GM21390 (cell line): ENCODE measurements around the gene ANP32B.
A peak's percentile ranks its signal among the peaks of the same experiment; 100 is the strongest.

Source experiments
- ATAC-seq: cut with Tn5 transposase; IDR thresholded peaks from one replicate; pipeline ENCODE4 v1.9.1; 2021; ENCODE audit not compliant: unreplicated experiment

ANP32B gene

GRCh38 chr9:98021306-98022040 is 38.3 kb downstream of the ANP32B start:
- no peak for ATAC-seq

GRCh38 chr9:98022447-98022846 is 39.3 kb downstream of the ANP32B start:
- ATAC-seq: no peak

- no peak for ATAC-seq
Observed at GRCh38 chr9:98024702-98025101, 41.6 kb downstream of the ANP32B start.

GRCh38 chr9:98031169-98031568 is 48.0 kb downstream of the ANP32B start:
- ATAC-seq: no peak

DNA sequence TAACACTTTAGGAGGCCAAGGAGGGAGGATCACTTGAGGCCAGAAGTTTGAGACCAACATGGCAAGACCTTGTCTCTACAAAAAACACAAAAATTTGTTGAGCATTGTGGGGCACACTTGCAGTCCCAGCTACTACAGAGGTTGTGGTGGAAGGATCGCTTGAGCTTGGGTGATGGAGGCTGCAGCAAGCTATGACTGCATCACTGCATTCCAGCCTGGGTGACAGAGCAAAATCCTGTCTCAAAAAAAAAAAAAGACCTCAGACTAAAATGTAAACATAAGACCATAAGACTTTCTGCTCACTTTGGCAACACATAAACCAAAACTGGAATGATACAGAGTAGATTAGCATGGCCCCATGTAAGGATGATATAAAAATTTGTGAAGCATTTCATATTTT is 48.8 kb downstream of the ANP32B start:
- ATAC-seq: no peak

DNA sequence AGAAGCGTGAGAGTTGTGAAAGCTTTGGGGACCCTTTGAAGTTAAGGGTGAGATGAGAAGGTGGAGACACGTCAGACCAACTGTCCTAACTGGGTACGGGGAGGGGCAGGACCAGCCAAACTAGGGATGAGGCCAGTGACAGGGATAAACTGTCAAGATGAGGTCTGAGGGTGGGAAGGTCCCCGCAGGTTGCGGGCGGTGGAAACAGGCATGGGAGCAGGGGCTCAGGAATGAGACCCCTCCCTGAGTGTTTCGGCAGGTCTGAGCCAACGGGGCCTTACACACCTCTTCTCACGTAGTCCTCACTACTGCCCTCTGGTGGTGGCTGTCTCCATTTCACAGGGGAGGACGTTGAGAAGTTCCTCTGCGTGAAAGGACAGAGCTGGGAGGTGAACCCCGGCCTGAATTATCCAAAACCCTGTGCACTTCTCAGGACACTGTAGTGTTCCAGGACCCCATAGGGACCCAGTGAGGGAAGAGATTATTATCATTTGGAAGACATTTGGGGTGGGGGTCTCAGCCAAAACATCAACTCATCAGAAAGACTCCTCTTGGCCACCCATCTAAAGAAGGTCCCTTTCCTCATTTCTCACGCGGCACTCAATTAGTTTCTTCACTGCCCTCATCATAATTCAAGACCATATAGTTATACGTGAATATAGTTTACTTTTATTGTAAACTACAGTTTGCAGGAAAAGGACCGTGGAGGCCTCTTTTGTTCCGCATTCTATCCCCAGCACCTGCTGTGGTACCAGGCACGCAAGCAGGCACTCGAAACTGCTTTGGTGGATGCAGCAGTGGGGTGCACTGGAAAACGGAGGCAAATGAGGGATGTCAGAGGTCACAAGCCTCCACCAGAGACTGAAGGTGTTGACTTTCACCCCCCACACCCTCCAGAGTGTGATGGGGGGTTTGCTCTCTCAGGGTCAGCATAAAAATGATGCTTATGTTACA is 51.7 kb downstream of the ANP32B start:
- ATAC-seq: peak; percentile 5

DNA sequence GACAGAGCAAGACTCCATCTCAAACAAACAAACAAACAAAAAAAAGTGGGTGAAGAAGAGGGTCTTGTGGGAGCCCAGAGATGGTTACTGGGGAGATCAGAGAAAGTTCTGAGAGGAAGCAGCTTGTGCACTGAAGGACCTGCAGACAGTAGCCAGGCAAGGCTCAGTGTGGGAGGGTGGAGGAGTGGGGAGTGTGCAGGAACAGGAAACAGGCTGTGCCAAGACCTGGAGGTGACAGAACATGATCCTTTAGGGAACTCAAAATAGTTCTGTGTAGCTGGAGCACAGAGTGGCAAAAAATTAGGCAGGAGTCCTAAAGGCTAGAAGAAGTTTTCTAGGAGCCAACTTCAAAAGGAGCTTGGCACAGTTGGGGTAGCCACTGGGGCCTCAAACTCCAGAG is 54.2 kb downstream of the ANP32B start:
- no peak for ATAC-seq

DNA sequence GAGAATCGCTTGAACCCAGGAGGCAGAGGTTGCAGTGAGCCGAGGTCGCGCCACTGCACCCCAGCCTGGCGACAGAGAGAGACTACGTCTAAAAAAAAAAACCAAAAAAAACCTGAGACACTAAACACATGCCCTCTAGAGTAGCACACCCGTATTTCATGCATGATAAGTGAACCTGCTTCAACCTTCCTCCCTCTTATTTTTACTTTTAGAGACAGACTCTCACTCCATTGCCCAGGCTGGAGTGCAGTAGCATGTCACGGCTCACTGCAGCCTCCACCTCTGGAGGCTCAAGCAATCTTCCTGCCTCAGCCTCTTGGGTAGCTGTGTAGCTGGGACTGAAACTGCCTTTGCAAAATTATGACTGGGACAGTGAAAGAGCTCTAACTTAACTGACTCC is 55.8 kb downstream of the ANP32B start:
- ATAC-seq: peak; percentile 39

DNA sequence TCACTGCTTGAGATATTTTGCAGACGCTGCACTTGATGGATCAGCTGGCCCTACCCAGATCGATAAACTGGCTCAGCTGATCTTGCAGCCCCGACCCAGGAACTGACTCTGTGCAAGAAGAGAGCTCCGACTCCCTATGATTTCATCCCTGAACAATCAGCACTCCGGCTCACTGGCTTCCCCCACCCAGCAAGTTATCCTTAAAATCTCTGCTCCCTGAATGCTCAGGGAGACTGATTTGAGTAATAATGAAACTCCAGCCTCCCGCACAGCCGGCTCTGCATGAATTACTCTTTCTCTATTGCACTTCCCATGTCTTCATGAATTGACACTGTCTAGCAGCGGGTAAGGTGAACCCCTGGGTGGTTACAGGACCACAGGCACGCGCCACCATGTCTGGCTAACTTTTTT is 56.5 kb downstream of the ANP32B start:
- no peak for ATAC-seq

DNA sequence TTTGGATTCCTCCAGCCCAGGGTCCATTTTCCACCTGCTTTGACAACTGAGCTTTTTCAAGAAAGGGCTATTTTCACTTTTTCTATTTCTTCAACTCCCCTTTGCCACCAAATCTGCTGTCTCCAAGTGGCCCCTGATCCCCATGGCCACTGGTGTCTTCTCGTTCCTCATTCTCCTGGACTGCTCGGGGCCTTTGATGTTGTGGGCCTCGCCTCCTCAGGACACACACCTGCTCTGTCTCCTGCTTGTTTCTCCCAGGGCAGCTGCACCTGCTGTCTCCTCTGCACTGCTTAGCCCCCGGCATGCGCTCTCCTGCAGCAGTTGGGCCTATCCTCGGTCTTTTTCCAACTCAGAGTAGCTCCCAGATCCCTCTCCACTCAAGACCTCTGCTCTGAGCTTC is 57.1 kb downstream of the ANP32B start:
- ATAC-seq: no peak

GRCh38 chr9:98043915-98044314 is 60.8 kb downstream of the ANP32B start:
- ATAC-seq: no peak

- ATAC-seq: peak; percentile 84
Observed at GRCh38 chr9:98045234-98046179, 62.4 kb downstream of the ANP32B start.

DNA sequence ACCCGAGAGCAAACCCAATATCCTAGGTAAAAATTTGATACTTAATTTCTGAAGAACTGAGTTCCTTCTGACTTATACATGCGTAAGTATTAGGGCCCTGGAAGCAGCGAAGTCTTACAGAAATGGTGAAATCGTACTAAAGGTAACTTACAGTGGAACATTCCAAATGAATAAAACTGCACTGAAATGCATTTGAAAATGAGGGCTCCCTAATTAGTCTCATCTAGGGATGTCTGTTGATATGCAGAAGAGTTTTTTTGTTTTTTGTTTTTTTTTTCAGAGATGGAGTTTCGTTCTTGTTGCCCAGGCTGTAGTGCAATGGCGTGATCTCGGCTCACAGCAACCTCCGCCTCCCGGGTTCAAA is 63.0 kb downstream of the ANP32B start:
- ATAC-seq: no peak

DNA sequence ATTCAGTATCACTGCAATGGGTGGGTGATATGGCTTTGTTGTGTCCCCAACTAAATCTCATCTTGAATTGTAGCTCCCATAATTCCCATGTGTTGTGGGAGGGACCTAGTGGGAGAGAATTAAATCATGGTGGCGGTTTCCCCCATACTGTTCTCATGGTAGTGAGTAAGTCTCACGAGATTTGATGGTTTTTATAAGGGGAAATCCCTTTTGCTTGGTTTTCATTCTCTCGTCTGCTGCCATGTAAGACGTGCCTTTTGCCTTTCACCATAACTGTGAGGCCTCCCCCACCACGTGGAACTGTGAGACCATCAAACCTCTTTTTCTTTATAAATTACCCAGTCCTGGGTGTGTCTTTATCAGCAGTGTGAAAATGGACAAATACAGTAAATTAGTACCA is 63.9 kb downstream of the ANP32B start:
- no peak for ATAC-seq

- ATAC-seq: no peak
Observed at GRCh38 chr9:98049288-98050072, 66.3 kb downstream of the ANP32B start.

DNA sequence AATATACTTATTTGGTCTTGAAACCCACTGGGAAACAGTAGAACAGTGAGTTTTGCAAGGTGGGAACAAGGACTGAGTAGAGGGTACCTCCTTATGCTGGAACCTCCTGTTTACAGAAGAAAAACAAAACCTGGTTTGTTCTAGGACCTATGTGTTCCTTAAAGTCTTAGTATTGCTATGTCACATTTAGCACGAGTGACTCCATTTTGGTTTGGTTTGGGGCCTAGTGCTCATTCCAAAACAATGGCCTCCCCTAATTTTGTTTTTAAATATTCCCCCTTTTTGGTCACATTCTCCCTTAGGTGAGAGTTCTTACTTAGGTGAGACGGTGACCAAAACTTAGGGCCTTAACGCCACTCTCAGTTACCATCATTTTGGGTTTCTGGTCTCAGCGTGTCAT is 67.2 kb downstream of the ANP32B start:
- no peak for ATAC-seq

DNA sequence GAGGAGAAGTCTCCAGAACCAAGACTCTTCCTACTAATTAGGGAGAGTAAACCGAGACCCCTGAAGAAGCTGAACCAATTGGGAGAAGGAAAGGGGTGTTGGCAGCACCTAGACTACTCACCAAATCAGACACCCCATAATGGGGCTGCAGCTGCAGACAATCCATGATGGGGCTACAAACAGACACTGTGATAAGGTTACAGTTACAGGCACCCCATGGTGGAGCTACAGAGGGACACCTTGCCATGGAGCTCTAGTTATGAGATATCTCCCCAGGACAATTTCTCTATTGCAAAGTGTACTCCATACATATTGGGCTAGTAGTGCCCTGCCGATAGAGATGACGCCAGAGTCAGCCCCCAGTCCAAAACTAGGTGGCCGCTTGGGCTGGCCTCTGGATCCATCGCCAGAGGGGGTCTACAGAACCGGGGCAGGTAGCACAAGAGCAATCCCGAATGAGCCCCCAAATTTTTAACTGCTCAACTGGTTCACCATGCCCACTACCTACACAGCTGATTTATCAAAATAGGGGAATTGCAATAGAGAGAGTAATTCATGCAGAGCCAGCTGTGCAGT is 71.3 kb downstream of the ANP32B start:
- no peak for ATAC-seq

DNA sequence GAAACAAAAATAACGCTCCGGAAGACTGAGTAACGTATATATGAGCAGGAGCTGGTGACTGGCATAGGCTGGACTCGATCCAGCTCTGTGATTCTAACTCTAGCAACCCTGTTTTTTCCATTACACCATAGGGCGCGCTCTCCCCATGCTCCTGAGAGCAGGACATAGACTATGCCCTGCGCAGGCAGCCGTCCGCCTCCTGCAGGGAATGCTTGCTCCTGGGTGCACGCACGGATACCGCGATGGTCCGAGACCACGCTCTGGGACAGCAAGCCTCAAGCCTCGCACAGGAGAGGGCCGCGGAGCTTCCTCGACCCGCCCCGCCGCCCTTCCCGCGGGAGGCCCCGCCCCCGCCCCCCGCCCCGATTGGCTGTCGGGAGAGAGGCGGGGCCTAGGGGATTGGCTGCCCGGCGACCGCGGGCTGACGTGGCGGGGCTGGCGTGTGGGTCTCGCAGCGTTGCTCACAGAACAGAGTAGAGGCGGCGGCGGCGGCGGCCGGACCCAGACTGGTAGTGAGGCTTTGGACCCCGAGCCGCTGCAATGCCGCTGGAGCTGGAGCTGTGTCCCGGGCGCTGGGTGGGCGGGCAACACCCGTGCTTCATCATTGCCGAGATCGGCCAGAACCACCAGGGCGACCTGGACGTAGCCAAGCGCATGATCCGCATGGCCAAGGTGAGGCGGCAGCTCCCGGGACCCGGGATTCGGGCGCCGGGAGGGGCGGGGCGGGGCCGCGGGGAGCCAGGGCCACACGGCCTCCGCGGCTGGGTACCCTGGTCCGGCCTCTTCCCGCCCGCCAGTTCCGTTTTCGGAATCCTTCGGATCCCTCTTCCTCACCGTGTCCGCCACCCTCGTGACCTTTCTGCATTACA is 73.4 kb downstream of the ANP32B start, which contains the start of gene NANS:
Gene NANS, plus strand, starts transcription at position 464 of the 869 bp plus-strand sequence. Its CDS starts 77 bp downstream, at position 541.
- peak; percentile 94 for ATAC-seq
